Neural cell (in vitro differentiated cells): ENCODE measurements around the gene CDC123. TPM values are rescaled to one million over a fixed set of nuclear protein-coding genes. Genes with fewer than 3 reads are reported as not detected.

Experiments
- H2AFZ ChIP-seq: fragments of 200-600, 300-800 bp; sonication (generic), shearing (Covaris generic); 2 replicates; pipeline ENCODE4 v1.6.0; 2014; ENCODE audit warnings: low read depth, mild to moderate bottlenecking, antibody characterized with exemption, low read length, moderate library complexity
- H3F3A ChIP-seq: fragments of 200-600 bp; shearing (Covaris generic); 2 replicates; pipeline ENCODE4 v1.6.1; 2016; ENCODE audit warnings: mild to moderate bottlenecking, moderate library complexity, mixed read lengths, antibody characterized with exemption, low read length; ENCODE audit not compliant: insufficient read depth, poor library complexity, severe bottlenecking
- H3K27ac ChIP-seq: fragments of 200-600, 300-800 bp; sonication (generic), shearing (Covaris generic); 2 replicates; pipeline ENCODE4 v1.5.1; 2014; ENCODE audit warnings: mild to moderate bottlenecking, low read length, moderate library complexity
- H3K27me3 ChIP-seq: fragments of 300-800, 200-600 bp; sonication (generic), shearing (Covaris generic); 2 replicates; pipeline ENCODE4 v1.6.0; 2014; ENCODE audit warnings: mild to moderate bottlenecking, low read depth, low read length, moderate library complexity; ENCODE audit not compliant: insufficient read depth
- H3K36me3 ChIP-seq: fragments of 300-800, 200-600 bp; sonication (generic), shearing (Covaris generic); 2 replicates; pipeline ENCODE4 v1.5.1; 2014; ENCODE audit warnings: mild to moderate bottlenecking, antibody characterized with exemption, low read length, moderate library complexity; ENCODE audit not compliant: insufficient read depth
- H3K4me2 ChIP-seq: fragments of 300-800, 200-600 bp; sonication (generic), shearing (Covaris generic); 2 replicates; pipeline ENCODE4 v1.6.0; 2014; ENCODE audit warnings: mild to moderate bottlenecking, low read length
- H3K4me3 ChIP-seq: fragments of 300-800, 200-600 bp; sonication (generic), shearing (Covaris generic); 2 replicates; pipeline ENCODE4 v1.5.1; 2014; ENCODE audit warnings: mild to moderate bottlenecking, low read length, moderate library complexity
- H3K79me2 ChIP-seq: fragments of 200-600 bp; shearing (Covaris generic); replicated peaks from 2 replicates; pipeline ENCODE4 v1.6.0; 2014; ENCODE audit warnings: mild to moderate bottlenecking, low read length, moderate library complexity; ENCODE audit not compliant: insufficient read depth
- H3K9ac ChIP-seq: fragments of 300-800, 200-600 bp; sonication (generic), shearing (Covaris generic); 2 replicates; pipeline ENCODE4 v1.6.1; 2016; ENCODE audit warnings: mild to moderate bottlenecking, low read length, mixed read lengths
- H3K9me2 ChIP-seq: fragments of 200-600 bp; shearing (Covaris generic); 2 replicates; pipeline ENCODE4 v1.6.1; 2016; ENCODE audit warnings: mild to moderate bottlenecking, low read length, mixed read lengths; ENCODE audit not compliant: insufficient read depth
- H3K9me3 ChIP-seq: fragments of 200-600, 300-800 bp; sonication (generic), shearing (Covaris generic); 2 replicates; pipeline ENCODE4 v1.6.1; 2016; ENCODE audit warnings: mild to moderate bottlenecking, mixed run types, low read length, moderate library complexity, mixed read lengths
- H4K20me1 ChIP-seq: fragments of 200-600 bp; shearing (Covaris generic); 2 replicates; pipeline ENCODE4 v1.6.1; 2016; ENCODE audit warnings: mild to moderate bottlenecking, mixed run types; ENCODE audit not compliant: insufficient read depth
- EP300 ChIP-seq: fragments of 450-650 bp; conservative IDR thresholded peaks from 2 replicates; pipeline ENCODE4 v1.6.1; 2014; ENCODE audit warnings: antibody characterized with exemption, mild to moderate bottlenecking, moderate library complexity; ENCODE audit not compliant: poor library complexity, severe bottlenecking
- EZH2 ChIP-seq: fragments of 200-600, 300-800 bp; shearing (Covaris generic), sonication (generic); IDR thresholded peaks from 2 replicates; pipeline ENCODE4 v1.6.1; 2014; ENCODE audit warnings: antibody characterized with exemption, low read length, borderline replicate concordance, mild to moderate bottlenecking; ENCODE audit not compliant: insufficient read depth, poor library complexity, severe bottlenecking
- MXI1 ChIP-seq: fragments of 450-650 bp; conservative IDR thresholded peaks from 2 replicates; pipeline ENCODE4 v1.6.1; 2014; ENCODE audit warnings: antibody characterized with exemption, mild to moderate bottlenecking; ENCODE audit not compliant: poor library complexity, severe bottlenecking
- POLR2AphosphoS5 ChIP-seq: IDR thresholded peaks from 2 replicates; pipeline ENCODE4 v1.6.1; 2012
- RAD21 ChIP-seq: fragments of 450-650 bp; conservative IDR thresholded peaks from 2 replicates; pipeline ENCODE4 v1.6.1; 2014; ENCODE audit warnings: antibody characterized with exemption, mild to moderate bottlenecking, moderate library complexity
- SMC3 ChIP-seq: fragments of 450-650 bp; conservative IDR thresholded peaks from 2 replicates; pipeline ENCODE4 v1.6.1; 2014; ENCODE audit warnings: antibody characterized with exemption, mild to moderate bottlenecking, moderate library complexity; ENCODE audit not compliant: poor library complexity
- TAF1 ChIP-seq: IDR thresholded peaks from 2 replicates; pipeline ENCODE4 v1.6.1; 2012; ENCODE audit warnings: low read depth
- polyA plus RNA-seq: library from polyadenylated mRNA; depleted of rRNA; stranded (reverse); fragments of >200 nt; gene quantifications from 2 replicates; pipeline ENCODE4 v1.2.3, GENCODE V29; 2014
- TF ChIP-seq, protein P1 (sequence below): IDR thresholded peaks from 2 replicates; pipeline ENCODE4 v1.6.1; 2012; ENCODE audit warnings: borderline replicate concordance
- TF ChIP-seq, protein P2 (sequence below): fragments of 450-650 bp; IDR thresholded peaks from 2 replicates; pipeline ENCODE4 v1.5.1; 2014; ENCODE audit warnings: antibody characterized with exemption, mild to moderate bottlenecking, moderate library complexity; ENCODE audit not compliant: poor library complexity, severe bottlenecking

Gene CDC123
- polyA plus RNA-seq, 1 donor from 2014 or later, result 110 TPM

DNA sequence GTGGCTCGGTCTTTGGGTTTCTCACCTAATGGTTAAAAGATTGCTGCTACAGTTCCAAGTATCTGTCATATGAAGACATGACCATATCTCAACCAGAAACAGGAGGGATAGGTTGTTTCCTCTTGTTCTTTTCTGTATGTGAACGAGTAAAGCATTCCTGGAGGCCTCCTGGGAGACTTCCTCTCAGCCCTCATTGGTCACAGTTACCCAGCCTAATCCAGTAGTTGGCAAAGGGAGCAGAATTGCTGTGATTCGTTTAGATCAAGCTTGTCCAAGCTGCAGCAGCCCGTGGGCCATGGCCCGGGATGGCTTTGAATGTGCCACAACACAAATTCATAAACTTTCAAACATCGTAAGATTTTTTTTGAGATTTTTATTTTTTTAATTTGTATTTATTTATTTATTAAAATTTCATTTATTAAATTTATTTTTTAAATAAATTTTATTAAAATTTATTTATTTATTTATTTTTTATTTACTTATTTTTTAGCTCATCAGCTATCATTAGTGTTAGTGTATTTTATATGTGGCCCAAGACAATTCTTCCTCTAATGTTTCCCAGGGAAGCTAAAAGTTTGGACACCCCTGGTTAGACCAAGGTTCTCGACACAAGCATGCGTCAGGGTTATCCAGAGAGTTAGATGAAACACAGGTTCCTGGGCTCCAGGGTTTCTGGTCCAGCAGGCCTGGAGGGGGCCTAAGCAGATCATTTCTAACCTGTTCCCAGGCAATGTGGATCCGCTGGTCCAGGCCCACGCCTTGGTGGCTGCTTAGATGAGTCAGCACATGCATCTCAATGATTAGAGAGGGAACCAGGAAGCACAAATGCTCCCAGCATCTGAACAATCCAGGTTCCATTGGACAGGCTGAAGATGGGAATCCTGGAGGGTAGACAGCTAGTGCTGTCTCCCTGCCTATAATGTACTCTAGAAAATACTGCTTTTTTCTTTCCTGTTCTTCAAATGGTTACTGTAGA lies 25.6 kb downstream of the CDC123 start:
- Histone ChIP-seq H3K9ac (no peak overlapping the region), H3F3A (no peaks in the 10 kb centered on the region), H3K36me3 (peaks cover 5% of the 10 kb centered on the region), H3K9me2 (no peaks in the 10 kb centered on the region), H3K27ac (no peak overlapping the region), H4K20me1 (no peaks in the 10 kb centered on the region), H3K27me3 (no peaks in the 10 kb centered on the region), H3K4me2 (no peak overlapping the region), H3K79me2 (no peaks in the 10 kb centered on the region), H3K4me3 (no peak overlapping the region), H2AFZ (no peak overlapping the region), H3K9me3 (no peaks in the 10 kb centered on the region)
- TF ChIP-seq EP300, result no peak
- TF ChIP-seq RAD21, result no peak
- no peak for TF ChIP-seq MXI1
- TF ChIP-seq TAF1, result no peak
- TF ChIP-seq, protein P1, sequence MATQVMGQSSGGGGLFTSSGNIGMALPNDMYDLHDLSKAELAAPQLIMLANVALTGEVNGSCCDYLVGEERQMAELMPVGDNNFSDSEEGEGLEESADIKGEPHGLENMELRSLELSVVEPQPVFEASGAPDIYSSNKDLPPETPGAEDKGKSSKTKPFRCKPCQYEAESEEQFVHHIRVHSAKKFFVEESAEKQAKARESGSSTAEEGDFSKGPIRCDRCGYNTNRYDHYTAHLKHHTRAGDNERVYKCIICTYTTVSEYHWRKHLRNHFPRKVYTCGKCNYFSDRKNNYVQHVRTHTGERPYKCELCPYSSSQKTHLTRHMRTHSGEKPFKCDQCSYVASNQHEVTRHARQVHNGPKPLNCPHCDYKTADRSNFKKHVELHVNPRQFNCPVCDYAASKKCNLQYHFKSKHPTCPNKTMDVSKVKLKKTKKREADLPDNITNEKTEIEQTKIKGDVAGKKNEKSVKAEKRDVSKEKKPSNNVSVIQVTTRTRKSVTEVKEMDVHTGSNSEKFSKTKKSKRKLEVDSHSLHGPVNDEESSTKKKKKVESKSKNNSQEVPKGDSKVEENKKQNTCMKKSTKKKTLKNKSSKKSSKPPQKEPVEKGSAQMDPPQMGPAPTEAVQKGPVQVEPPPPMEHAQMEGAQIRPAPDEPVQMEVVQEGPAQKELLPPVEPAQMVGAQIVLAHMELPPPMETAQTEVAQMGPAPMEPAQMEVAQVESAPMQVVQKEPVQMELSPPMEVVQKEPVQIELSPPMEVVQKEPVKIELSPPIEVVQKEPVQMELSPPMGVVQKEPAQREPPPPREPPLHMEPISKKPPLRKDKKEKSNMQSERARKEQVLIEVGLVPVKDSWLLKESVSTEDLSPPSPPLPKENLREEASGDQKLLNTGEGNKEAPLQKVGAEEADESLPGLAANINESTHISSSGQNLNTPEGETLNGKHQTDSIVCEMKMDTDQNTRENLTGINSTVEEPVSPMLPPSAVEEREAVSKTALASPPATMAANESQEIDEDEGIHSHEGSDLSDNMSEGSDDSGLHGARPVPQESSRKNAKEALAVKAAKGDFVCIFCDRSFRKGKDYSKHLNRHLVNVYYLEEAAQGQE, result no peak
- no peak for TF ChIP-seq SMC3
- TF ChIP-seq, protein P2, sequence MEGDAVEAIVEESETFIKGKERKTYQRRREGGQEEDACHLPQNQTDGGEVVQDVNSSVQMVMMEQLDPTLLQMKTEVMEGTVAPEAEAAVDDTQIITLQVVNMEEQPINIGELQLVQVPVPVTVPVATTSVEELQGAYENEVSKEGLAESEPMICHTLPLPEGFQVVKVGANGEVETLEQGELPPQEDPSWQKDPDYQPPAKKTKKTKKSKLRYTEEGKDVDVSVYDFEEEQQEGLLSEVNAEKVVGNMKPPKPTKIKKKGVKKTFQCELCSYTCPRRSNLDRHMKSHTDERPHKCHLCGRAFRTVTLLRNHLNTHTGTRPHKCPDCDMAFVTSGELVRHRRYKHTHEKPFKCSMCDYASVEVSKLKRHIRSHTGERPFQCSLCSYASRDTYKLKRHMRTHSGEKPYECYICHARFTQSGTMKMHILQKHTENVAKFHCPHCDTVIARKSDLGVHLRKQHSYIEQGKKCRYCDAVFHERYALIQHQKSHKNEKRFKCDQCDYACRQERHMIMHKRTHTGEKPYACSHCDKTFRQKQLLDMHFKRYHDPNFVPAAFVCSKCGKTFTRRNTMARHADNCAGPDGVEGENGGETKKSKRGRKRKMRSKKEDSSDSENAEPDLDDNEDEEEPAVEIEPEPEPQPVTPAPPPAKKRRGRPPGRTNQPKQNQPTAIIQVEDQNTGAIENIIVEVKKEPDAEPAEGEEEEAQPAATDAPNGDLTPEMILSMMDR, result no peak
- no peak for TF ChIP-seq EZH2
- no peak for TF ChIP-seq POLR2AphosphoS5

GRCh38 chr10:12225444-12225843 lies 29.5 kb downstream of the CDC123 start:
- H3K36me3 ChIP-seq, result no peaks in the 10 kb centered on the region

More at GRCh38 chr10:12225444-12225843, 29.5 kb downstream of the CDC123 start:
- Histone ChIP-seq H3K9me2 (no peaks in the 10 kb centered on the region), H2AFZ (no peak overlapping the region), H3K9ac (no peak overlapping the region), H3K4me3 (no peak overlapping the region), H3K9me3 (no peaks in the 10 kb centered on the region), H4K20me1 (no peaks in the 10 kb centered on the region), H3K27ac (no peak overlapping the region), H3F3A (no peaks in the 10 kb centered on the region), H3K27me3 (no peaks in the 10 kb centered on the region), H3K79me2 (no peaks in the 10 kb centered on the region), H3K4me2 (no peak overlapping the region)
- TF ChIP-seq RAD21 (no peak), MXI1 (no peak), POLR2AphosphoS5 (no peak), SMC3 (no peak), TAF1 (no peak), EP300 (no peak), EZH2 (no peak)
- TF ChIP-seq, protein P1, result no peak
- TF ChIP-seq, protein P2, result no peak
